ENCODE data around the gene OLFML2A. TPM values are rescaled to one million over a fixed set of nuclear protein-coding genes. Genes with fewer than 3 reads are reported as not detected.

OLFML2A gene
- total RNA-seq: 62.5 TPM

DNA sequence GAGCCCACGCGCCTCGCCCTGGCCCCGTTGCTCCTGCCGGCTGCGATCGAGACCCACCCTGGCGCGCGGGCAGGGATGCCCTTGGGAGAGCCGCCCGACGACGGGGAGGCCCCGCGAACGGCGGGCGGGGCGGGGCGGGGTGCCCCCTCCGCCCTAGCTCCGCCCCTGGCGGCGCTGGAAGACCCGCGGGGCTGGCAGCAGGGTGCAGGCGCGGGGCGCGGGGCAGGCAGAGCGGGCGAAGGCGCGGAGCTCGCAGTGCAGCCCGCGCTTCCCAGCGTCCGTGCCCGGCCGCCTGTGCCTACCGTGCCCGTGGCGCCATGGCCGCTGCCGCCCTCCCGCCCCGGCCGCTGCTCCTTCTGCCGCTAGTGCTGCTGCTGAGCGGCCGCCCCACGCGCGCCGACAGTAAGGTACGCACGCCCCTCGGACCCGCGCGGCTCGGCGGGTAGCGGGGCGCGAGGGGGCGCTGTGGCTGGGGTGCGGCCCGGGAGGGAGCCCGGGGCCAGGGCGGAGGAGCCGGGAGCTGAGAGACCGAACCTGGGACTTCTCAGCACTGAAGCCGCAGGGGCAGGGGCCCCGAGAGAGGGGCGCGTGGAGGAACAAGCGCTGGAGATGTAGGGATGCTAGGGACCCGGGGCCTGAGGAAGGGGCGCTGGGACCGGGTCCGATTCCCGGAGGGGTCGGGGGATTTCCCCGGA lies at the start of gene OLFML2A:
Gene OLFML2A, plus strand, starts transcription at position 180 of the 695 bp plus-strand sequence. Its CDS starts 138 bp downstream, at position 318.

DNA sequence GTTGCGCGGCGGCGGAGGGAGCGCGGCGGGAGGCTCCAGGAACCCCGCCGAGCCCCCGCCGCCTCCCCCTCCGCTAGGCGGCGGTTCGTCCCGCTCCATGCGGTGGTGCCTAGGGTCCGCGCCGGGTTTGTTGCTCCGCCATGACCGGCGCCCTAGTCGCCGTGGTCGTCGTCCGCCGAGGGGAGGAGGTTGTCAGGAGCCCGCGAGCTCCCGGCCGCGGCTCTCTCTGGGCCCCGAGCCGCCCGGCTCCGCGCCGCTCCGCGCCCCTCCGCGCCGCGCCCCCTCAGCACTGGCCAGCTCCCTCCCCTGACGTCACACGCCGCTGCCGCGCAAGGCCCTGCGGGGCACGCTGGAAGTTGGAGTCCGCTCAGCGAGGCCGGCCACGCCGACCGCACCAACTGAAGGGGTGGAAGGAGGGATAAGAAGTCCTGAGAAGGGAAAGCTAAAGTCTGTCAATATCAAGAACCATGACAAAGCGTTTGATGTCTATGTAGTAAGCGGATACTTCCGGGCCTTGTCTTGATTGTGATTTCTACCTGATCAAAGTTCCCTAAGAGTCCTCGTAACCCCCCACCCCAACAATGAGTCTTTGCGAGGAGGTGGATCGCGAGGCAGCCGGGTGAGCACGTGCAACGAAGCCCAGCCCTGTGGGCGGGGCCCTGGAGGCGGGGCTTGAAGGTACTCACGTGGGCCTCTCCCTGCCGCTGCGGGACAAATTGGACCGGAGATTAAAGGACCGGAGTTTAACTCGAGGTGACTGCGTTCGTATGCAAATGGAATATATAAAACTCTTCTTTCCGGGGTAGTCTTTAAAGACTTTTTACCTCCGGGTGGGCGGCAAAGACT lies 5.7 kb upstream of the OLFML2A start, which contains the start of gene NR6A1:
Gene NR6A1, minus strand, starts transcription at position 291 of the 846 bp plus-strand sequence.

DNA sequence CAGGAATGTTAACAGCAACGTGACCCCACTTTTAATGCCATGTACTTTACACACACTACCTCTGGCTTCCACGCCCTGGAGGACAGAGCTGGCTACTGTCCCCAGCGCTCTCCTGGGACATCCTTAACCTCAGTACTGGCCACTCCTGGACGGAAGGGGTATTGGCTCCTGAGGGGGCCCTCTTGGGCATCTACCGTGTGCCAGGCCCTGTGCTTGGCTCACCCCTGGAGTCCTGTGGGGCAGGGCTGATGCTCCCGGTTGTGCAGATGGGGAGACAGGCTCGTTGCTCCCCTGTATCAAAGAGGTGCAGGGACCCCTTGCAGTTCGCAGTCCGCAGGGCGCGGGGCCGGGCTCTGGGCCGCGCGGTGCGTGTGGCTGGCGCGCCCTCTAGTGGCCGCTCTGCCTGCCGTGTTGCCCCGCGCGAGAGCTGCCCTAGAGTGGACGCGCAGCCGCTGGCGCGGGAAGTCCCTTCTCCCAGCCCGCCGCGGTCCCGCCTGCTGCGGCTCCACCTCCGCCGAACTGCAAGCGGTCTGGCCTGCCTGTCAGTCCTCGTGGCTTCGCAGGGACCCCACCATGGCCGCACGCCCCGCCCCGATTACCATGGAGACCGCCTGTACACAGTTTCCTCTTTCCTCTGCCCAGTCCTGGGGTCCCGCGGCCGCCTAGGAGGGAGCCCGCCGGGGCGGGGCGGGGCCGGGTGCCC lies 76.0 kb downstream of the OLFML2A start, which contains the start of gene WDR38:
Gene WDR38, plus strand, starts transcription at position 632 of the 703 bp plus-strand sequence. CDS start 72 bp downstream, outside the sequence.

DNA sequence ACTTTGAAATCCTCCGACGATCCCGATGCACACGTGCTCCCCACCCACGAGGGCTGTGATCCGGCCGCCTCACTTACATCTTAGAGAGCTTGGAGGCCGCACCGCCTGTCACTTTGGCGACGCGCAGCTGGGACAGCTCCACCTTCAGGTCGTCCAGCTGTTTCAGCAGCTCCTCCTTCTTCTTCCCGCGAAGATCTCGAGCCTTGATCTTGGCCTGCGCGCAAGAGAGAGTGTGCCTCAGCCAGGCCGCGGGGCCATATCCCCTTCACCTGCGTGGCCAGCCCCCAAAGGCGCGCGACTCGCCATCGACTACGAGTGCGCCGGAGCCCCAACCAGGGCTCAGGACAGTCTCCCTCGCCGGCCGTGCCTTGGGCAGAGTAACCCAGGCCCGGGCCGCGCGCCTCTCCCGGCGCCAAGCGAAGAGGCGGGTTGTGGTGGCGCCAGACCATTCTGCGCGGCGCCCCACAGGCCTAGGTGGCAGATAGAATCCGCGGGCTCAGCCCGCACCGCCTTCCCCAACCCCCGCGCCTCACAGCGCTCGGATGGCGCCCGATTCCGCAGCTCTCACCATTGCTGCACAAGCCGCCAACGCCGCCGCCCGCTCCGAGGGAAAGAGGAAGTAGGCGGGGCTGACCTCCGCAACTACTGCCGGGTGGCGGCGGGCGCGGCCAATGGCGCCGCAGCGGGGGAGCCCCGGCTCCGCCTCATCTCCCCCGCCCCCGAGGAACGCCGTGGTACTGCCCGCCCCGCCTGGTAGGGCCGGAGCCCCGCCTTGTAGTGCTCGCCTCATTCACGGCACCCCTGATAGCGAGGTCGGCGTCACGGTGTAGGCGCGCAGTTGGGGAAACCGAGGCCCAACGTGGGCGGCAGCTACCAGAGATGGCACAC lies 84.7 kb downstream of the OLFML2A start, which contains the start of the genes ARPC5L and RPL35:
Gene ARPC5L, plus strand, starts transcription at position 789 of the 888 bp plus-strand sequence. CDS start 7,161 bp downstream, outside the sequence.
Gene RPL35, minus strand, starts transcription at position 616 of the 888 bp plus-strand sequence. Its CDS starts 45 bp downstream, at position 571.

Other genes starting within 250 kb of the OLFML2A start
- 3.2 TPM for gene NR6A1, start 5.8 kb upstream of the OLFML2A start, total RNA-seq
- not detected for gene WDR38, start 76.3 kb downstream of the OLFML2A start, total RNA-seq
- 807 TPM for gene RPL35, start 84.8 kb downstream of the OLFML2A start, total RNA-seq
- gene ARPC5L, start 85.0 kb downstream of the OLFML2A start, total RNA-seq: 11.7 TPM
- gene GOLGA1, start 163.9 kb downstream of the OLFML2A start, total RNA-seq: 21.7 TPM

Data from camera-type eye (tissue), 1 donor.